ENCODE measurements around the gene BCLAF3. TPM values are rescaled to one million over a fixed set of nuclear protein-coding genes. Genes with fewer than 3 reads are reported as not detected.

BCLAF3 gene

Small RNA genes within 50 kb of the gene (small RNA-seq; reads per million reads assigned to genes)
- 7.1 reads per million, percentile 88 among the genes with 10 or more reads in this experiment for gene MIR23C
- gene RF00019 = not detected
